DLD1 (cell line): Measurements from ENCODE around the gene ACVR1B.
"Not testable (repeated sequence)": the region's sequence is repeated elsewhere in the genome, so short reads cannot be mapped to it uniquely, and the experiment has no call there.

ENCODE experiments used
- in situ Hi-C: cut with HindIII; loops from 2 replicates; pipeline ENCODE4 v1.10.0; 2017; ENCODE audit warnings: low sequenced_read_pairs

ACVR1B gene

GRCh38 chr12:51963477-51963876 lies 12.0 kb downstream of the ACVR1B start:
- in situ Hi-C loops, result loop anchor here (25.0 kb wide), 2 partner anchors 149 to 176 kb away; no protein-coding TSS in a partner anchor

DNA sequence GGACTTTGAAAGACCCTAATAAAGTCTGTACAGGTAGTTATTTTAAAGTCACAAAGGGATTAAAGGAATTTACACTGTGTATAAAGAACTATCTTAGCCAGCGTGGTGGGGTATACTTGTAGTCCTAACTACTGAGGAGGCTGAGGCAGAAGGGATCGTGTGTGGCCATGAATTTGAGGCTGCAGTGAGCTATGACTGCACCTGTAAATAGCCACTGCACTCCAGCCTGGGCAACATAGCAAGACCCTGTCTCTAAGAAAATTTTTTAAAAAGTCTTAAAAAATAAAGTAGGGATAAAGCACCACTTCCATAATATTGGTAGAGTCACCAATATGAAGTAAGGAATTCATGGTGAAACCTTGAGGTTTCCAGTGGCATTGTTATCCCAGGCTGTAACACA lies 18.1 kb downstream of the ACVR1B start:
- in situ Hi-C loops, result loop anchor here (25.0 kb wide), 2 partner anchors 143 to 182 kb away; no protein-coding TSS in a partner anchor

DNA sequence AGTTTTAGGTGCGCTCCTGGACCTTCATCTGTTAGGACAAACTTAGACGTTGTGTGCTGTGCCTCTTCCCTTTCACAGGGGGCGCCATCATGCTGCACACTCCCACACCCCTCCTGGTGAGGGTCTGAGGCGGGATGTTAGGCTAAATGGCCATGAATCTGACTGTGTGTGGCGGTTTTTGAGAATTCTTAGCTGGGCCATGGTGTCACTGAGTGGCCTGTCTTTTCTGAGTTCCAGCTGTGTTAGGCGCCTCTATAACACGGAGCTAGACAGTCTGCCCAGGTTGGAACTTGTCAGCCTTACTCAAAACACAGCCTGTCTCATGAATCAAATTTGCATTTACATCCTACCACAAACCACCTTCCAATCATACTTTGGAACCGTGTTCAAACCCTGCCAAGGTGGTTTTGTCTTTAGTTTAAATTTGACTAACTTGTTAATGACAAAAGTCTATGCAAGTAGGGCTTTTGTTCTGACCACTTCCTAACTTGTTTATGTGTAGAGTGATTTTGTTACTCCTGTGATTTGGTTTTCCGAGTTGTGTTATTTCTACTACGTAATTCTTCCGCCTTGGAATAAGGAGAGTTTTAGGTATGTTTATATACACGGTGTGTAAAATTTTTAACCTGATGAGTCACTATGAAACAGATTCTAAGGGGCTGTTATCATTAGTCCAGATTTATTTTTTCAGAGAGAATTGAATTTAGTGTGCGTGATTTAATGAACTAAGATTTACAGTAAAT lies 19.6 kb downstream of the ACVR1B start:
- in situ Hi-C loops, result loop anchor here (25.0 kb wide), 2 partner anchors 141 to 184 kb away; no protein-coding TSS in a partner anchor

DNA sequence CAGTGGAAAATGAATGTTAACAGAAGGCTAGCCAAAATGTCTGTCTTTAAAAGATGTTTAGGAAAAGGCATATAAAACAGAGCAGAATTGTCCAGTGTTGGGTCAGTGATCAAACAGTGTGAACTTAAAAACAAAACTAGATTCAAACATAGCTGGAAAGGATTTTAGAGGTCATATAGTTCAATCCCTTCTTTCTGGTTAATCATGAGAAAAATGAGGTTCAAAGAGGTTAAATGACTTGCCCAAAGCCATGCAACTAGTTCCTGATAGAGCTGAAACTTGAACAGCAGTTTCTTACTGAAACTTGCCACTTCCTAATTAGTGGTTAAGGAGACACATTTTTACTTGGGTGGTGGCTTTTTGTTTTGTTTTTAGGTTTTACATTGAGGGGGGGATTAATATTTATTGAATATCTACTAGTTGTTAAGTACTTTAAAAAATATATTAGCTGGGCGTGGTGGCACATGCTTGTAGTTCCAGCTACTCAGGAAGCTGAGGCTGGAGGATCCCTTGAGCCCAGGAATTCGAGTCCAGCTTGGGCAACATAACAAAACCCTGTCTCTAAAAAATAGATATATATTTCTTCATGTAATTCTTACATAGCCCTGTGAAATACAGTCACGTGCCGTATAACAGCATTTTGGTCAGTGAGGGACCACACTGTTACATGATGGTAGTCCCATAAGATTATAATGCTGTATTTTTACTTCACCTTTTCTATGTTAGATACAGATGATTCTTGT lies 20.4 kb downstream of the ACVR1B start:
- in situ Hi-C loops, result loop anchor here (25.0 kb wide), 2 partner anchors 140 to 185 kb away; no protein-coding TSS in a partner anchor

DNA sequence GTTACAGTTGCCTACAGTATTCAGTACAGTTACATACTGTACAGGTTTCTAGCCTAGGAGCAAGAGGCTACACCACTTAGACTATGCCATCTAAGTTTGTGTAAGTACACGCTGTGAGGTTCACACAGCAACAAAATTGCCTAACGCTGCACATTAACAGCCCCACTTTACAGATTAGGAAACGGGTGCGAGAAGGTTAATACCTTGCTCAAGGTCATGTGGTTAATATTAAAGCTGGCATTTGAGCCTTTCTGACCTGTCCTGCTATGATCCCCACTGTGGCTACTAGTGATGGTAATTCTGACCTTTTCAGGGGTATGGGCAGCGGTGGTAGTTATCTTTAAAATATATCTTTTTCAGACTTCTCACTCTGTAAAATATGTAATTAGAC lies 20.9 kb downstream of the ACVR1B start:
- in situ Hi-C loops, result loop anchor here (25.0 kb wide), 2 partner anchors 140 to 185 kb away; no protein-coding TSS in a partner anchor

DNA sequence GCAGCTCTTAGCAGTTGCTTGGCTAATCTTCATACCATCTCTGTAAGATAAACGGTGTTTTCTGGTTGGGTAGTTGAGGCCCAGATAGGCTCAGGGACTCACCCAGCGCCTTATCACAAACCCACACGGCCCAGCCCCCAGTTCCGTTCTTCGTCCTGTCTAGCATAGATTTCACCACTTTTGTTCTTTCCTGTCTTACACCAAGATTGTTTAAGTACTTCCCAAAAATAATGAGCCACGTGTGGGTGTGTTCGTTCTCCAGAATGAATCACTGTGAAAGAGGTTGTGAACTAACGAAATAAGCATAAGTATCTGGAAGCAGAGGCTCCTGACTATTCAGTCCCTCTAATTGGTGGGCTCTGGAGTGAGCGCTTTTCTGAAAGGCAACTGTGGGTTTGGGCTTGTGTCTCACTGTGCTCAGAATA lies 21.4 kb downstream of the ACVR1B start:
- in situ Hi-C loops, result loop anchor here (25.0 kb wide), 2 partner anchors 139 to 186 kb away; no protein-coding TSS in a partner anchor

DNA sequence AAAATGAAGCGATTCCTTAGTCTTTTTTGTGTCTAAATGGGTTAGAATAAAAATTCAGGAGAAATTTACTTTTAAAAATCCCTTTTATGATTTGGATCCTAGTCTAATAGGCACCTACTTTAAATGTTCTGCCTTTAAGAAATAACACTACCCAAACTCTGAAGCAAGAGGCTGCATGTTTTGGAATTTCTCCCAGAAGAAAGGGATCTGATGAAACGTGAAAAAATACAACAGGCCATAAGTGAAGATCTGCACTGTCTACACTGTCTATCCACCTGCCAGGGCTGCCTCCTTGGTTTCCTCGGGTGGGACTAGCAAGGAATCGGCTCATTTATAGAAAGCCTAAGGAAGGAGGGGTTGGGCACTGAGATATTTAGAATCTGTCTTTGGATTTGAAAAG lies 22.1 kb downstream of the ACVR1B start:
- in situ Hi-C loops, result loop anchor here (25.0 kb wide), 2 partner anchors 139 to 186 kb away; no protein-coding TSS in a partner anchor

GRCh38 chr12:51974646-51975045 lies 23.1 kb downstream of the ACVR1B start:
- in situ Hi-C loops, result loop anchor here (25.0 kb wide), 2 partner anchors 138 to 187 kb away; no protein-coding TSS in a partner anchor

DNA sequence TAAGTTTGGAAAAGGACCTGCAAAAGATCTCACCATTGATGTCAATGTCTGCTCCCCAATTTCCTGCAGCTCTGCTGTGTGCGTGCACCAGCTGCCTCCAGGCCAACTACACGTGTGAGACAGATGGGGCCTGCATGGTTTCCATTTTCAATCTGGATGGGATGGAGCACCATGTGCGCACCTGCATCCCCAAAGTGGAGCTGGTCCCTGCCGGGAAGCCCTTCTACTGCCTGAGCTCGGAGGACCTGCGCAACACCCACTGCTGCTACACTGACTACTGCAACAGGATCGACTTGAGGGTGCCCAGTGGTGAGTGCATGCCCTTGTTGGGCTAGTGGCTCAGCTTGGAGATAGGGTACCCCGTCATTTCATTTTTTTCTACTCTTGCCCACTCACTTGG lies 23.7 kb downstream of the ACVR1B start:
- in situ Hi-C loops, result no loop called here

GRCh38 chr12:51976376-51977160 lies 25.1 kb downstream of the ACVR1B start:
- in situ Hi-C loops, result no loop called here

GRCh38 chr12:51977320-51977753 lies 25.8 kb downstream of the ACVR1B start:
- in situ Hi-C loops, result no loop called here

- in situ Hi-C loops, result not testable (repeated sequence)
Observed at GRCh38 chr12:51979306-51979705, 27.8 kb downstream of the ACVR1B start.

DNA sequence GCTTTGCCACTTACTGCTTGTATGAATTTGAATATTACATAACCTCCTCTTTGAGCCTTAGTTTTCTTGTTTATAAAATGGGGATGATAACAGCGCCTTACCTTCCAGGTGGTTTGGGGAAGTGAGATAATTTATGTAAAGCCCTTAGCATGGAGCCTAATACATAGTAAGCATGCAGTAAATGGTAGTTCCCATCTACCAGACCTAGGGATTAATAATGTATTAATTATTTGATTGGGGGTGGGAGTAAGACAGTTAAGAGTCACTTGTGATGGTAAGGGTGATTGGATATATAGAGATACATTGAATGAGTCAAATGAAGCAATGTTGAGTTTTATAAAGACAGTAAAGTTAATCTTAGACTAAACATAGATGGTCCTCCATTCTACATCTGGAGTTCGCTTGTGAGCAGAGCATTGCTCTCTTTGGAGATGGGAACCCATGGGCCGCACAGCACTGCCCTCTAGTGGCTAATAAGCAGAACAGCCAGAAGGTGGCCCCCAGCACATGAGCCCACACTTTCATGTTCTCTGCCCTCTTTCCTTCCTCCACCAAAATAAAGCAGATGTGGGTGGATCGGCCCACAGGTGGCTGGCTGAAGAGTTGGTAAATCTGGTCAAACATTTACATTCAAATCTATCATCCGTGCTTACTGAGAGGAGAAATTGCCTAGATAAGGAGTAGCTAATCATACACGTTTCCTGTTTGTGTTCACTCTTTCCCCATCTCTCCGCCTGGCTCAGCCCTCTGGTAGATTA lies 28.7 kb downstream of the ACVR1B start:
- in situ Hi-C loops, result no loop called here

DNA sequence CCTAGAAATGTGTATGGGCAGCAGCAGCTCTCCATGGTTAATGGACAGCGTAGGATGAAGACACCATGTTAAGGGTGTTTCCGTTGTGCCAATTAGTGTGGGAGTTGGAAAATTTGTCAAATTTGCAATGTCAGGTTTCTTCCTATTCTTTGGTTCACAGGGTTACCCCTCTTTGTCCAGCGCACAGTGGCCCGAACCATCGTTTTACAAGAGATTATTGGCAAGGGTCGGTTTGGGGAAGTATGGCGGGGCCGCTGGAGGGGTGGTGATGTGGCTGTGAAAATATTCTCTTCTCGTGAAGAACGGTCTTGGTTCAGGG lies 29.3 kb downstream of the ACVR1B start:
- in situ Hi-C loops, result no loop called here

- in situ Hi-C loops, result no loop called here
Observed at GRCh38 chr12:51984657-51985056, 33.2 kb downstream of the ACVR1B start.

DNA sequence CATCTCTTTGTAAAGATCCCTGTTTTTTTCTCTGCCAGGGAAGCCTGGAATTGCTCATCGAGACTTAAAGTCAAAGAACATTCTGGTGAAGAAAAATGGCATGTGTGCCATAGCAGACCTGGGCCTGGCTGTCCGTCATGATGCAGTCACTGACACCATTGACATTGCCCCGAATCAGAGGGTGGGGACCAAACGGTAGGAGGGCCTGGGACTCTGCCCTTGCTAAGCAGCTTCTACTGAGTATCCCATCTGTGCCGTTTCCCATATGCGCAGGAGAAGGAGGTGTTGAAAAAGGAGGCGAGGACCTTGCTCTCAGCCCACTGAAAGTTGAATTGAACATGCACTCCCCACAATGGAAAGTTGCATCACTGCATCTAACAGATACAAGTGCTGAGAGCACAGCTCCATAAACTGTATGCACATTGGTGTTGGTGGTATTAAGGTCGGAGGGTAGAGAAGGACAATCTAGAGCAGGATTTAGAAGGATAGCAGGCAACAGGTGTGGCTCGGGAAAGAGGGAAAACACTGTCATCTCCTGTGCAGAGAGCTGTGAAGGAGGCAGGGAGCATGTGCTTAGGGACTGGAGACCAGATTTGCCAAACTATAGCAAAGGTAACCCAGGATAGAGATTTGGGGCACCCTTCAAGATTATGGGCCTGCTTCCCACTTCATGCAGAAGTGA lies 33.8 kb downstream of the ACVR1B start:
- in situ Hi-C loops, result no loop called here

DNA sequence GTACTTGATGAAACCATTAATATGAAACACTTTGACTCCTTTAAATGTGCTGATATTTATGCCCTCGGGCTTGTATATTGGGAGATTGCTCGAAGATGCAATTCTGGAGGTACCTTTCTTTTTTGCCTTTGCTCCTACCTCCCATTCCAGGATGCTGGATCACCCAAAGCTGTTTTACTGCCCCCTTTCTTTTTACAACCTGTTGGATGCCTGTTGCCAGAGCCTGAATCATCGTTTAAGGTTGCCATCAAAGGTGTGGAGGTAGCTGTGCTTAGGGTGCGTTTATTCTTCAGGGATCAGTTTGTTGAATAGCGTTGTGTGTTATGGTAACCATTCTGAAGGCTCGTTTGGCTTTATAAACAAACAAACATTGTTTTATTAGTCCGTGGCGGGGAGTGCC lies 35.3 kb downstream of the ACVR1B start:
- in situ Hi-C loops, result no loop called here

DNA sequence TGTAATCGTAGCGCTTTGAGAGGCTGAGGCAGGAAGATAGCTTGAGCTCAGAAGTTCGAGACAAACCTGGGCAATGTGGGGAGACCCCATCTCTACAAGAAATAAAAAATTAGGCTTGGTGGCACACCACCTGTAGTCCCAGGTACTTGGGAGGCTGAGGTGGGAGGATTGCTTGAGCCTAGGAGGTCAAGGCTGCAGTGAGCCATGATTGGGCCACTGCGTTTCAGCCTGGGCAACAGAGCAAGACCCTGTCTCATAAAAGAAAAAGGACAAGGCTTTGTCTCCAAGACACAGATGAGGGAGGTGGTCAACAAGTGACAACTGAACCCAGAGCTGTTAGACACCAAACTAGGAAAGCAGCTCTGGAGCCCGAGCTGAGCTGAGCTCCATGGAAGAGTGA lies 40.7 kb downstream of the ACVR1B start:
- in situ Hi-C loops, result no loop called here

- in situ Hi-C loops, result no loop called here
Observed at GRCh38 chr12:51994539-51994820, 43.0 kb downstream of the ACVR1B start.

GRCh38 chr12:51994959-51995358 lies 43.5 kb downstream of the ACVR1B start:
- in situ Hi-C loops, result no loop called here
